Measurements from ENCODE around the gene RAB11B.
A peak's percentile ranks its signal among the peaks of the same experiment; 100 is the strongest.
"Not testable (repeated sequence)": the region's sequence is repeated elsewhere in the genome, so short reads cannot be mapped to it uniquely, and the experiment has no call there.

The RAB11B gene

GRCh38 chr19:8441725-8442544 is 51.8 kb downstream of the RAB11B start:
- DNase-seq, result no peak

GRCh38 chr19:8444140-8444676 is 54.0 kb downstream of the RAB11B start:
- DNase-seq, result not testable (repeated sequence)

- DNase-seq, result peak; percentile 97 to 100
Measured at GRCh38 chr19:8444677-8445487, 54.7 kb downstream of the RAB11B start, which contains the start of gene HNRNPM. Gene HNRNPM (plus strand): TSS chr19:8444975. CDS start chr19:8444999, 24 bp downstream.

GRCh38 chr19:8445488-8446001 is 55.4 kb downstream of the RAB11B start:
- DNase-seq, result peak in 1 of 2 donors; percentile 44

- DNase-seq, result peak in 1 of 2 donors; percentile 20
Measured at GRCh38 chr19:8446061-8446709, 56.0 kb downstream of the RAB11B start.

GRCh38 chr19:8449830-8450229 is 59.7 kb downstream of the RAB11B start:
- no peak for DNase-seq

- no peak for DNase-seq
Measured at GRCh38 chr19:8451377-8451776, 61.2 kb downstream of the RAB11B start.

- DNase-seq, result no peak
Measured at GRCh38 chr19:8451885-8452284, 61.7 kb downstream of the RAB11B start.

- no peak for DNase-seq
Measured at GRCh38 chr19:8452446-8453123, 62.4 kb downstream of the RAB11B start.

- no peak for DNase-seq
Measured at GRCh38 chr19:8453616-8454015, 63.5 kb downstream of the RAB11B start.

Measured in inflammatory macrophage treated with lipopolysaccharide for 1 hour (primary cell).